ENCODE results near the gene CEP78. TPM values are rescaled to one million over a fixed set of nuclear protein-coding genes. Genes with fewer than 3 reads are reported as not detected.

CEP78 gene
- total RNA-seq, 4 donors from 2014 or later: 15.7 to 20.7 (median 18.4) TPM

DNA sequence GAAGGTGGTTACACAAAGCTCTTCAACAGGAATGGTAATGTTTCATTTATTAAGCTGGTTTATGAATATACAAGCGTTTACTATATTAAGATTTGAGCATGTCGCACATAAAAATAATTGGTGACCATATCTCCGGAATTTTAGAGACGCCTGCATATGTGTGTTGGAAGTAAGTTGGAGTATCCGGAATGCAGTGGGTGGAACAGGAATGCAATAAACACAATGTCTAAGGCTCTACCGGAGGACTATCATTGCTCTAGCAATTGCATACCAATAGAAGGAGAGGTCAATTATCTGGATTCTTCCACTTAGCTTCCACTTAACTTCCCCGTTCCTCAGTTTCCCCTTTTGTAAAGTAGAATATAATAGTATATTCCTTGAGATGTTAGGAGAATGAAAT is 1.1 kb upstream of the CEP78 start:
- Histone ChIP-seq H3K4me1 (peaks cover 0 to 6% of the 10 kb centered on the region in 2 donors), H3K9me3 (no peaks in the 10 kb centered on the region), H3K4me3 (replicated peaks in 1 of 3) (peak overlapping the region in 1 of 3 donors; percentile 64), H3K36me3 (no peaks in the 10 kb centered on the region), H3K27me3 (no peaks in the 10 kb centered on the region), H3K27ac (peak overlapping the region in 1 of 3 donors; percentile 89)
- intact Hi-C loops (cut with DNase I): no loop called here
- DNase-seq: no peak
- no peak for TF ChIP-seq POLR2A (IDR thresholded peaks at IDR 0.05)
- TF ChIP-seq, protein P1, sequence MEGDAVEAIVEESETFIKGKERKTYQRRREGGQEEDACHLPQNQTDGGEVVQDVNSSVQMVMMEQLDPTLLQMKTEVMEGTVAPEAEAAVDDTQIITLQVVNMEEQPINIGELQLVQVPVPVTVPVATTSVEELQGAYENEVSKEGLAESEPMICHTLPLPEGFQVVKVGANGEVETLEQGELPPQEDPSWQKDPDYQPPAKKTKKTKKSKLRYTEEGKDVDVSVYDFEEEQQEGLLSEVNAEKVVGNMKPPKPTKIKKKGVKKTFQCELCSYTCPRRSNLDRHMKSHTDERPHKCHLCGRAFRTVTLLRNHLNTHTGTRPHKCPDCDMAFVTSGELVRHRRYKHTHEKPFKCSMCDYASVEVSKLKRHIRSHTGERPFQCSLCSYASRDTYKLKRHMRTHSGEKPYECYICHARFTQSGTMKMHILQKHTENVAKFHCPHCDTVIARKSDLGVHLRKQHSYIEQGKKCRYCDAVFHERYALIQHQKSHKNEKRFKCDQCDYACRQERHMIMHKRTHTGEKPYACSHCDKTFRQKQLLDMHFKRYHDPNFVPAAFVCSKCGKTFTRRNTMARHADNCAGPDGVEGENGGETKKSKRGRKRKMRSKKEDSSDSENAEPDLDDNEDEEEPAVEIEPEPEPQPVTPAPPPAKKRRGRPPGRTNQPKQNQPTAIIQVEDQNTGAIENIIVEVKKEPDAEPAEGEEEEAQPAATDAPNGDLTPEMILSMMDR (IDR thresholded peaks at IDR 0.05): no peak
- WGBS, 2 donors: 62 to 66% methylated on average over 7 of the region's 7 CpGs

DNA sequence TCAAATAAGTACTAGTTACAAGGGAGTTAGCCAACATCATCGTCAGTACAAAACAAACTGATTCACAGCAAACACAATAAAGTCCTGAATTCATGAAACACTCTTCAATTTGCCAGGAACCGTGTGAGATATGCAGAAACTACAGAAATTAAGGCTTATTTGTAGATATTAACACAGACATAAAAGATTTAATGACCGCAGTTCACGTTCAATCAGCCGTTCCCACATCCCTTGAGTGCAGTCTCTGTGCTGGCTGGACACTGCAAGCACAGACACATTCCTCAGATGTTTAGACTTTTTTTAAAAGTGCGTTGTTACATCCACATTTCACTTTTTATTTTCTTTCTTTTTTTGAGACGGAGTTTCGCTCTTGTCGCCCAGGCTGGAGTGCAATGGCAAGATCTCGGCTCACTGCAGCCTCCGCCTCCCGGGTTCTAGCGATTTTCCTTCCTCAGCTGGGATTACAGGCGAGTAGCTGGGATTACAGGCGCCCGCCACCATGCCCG is 566 bp upstream of the CEP78 start:
- Histone ChIP-seq H3K4me1 (peaks cover 0 to 6% of the 10 kb centered on the region in 2 donors), H3K27me3 (no peaks in the 10 kb centered on the region), H3K36me3 (no peaks in the 10 kb centered on the region), H3K27ac (peak overlapping the region; percentile 55 to 89 (median 84)), H3K9me3 (no peaks in the 10 kb centered on the region), H3K4me3 (replicated peaks in 1 of 3) (peak overlapping the region; percentile 64 to 82 (median 67))
- intact Hi-C loops (cut with DNase I): no loop called here
- DNase-seq: peak; percentile 32 to 44
- TF ChIP-seq, protein P1 (IDR thresholded peaks at IDR 0.05): no peak
- TF ChIP-seq POLR2A (IDR thresholded peaks at IDR 0.05): no peak
- WGBS, 2 donors: 2% methylated on average over 17 of the region's 17 CpGs

DNA sequence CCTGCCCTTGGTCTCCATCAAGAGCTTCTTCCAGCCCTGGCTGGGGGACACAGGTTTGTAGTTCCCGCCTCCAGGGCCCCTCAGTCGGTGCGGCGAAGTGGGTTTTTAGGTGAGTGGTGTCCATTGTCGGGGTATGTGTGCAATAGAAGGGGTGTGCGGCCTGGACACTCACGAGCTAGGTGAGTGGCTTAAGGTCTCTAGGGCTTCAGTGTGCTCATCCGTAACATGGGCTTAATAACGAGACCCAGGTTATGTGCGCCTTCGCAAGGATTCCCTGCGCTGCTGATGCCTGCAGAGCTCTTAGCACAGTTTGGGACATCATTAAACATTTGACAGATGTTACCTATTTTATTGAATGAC is 656 bp downstream of the CEP78 start:
- WGBS, 2 donors: 5 to 6% methylated on average over 12 of the region's 12 CpGs
- Histone ChIP-seq H3K27me3 (no peaks in the 10 kb centered on the region), H3K36me3 (no peaks in the 10 kb centered on the region), H3K27ac (peak overlapping the region; percentile 58 to 89 (median 84)), H3K4me3 (replicated peaks in 1 of 3) (peak overlapping the region; percentile 64 to 82 (median 67)), H3K9me3 (no peaks in the 10 kb centered on the region), H3K4me1 (peaks cover 0 to 6% of the 10 kb centered on the region in 2 donors)
- DNase-seq: peak in 1 of 2 donors; percentile 30
- TF ChIP-seq, protein P1 (IDR thresholded peaks at IDR 0.05): no peak
- TF ChIP-seq POLR2A (IDR thresholded peaks at IDR 0.05): no peak
- intact Hi-C loops (cut with DNase I): no loop called here

DNA sequence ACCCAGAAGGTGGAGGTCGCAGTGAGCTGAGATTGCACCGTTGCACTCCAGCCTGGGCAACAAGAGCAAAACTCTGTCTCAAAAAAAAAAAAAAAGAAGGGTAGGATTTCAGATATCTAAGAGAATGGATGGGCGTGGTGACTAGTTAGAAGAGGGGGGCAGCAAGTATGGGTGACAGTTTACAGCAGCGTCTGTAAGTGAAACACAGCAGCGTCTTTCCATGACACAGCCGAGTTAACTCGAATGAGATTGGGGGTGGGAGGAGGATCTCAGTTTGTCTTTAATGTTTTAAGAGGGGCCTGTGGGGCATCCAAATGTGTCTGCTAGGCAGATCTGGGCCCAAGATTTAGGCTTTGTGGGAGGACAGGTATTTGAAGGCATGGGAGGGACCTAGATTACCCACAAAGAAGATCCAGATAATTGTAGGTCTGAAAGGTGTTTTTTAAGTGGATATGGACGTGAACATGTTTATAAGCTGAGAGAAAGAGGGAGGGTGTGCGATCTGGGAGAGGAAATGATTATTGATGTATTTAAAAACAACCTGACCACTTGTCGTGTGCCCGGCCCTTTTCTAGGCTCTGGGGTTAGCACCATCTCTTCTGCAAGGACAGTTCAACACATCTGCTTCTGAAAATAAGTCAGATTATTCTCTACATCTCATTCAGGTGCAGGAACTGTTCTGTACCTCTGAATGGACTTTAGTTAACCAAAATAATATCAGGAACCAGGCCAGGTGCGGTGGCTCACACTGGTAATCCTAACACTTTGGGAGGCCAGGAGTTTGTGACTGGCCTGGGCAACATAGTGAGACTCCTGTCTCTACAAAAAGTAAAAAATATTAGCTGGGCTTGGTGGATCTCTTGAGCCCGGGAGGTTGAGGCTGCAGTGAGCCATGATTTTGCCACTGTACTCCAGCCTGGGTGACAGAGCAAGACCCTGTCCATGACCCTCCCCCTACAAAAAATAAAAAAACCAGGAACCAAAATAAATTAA is 2.5 kb downstream of the CEP78 start:
- Histone ChIP-seq H3K36me3 (no peaks in the 10 kb centered on the region), H3K27me3 (no peaks in the 10 kb centered on the region), H3K4me1 (peaks cover 0 to 6% of the 10 kb centered on the region in 2 donors), H3K9me3 (no peaks in the 10 kb centered on the region), H3K27ac (no peak overlapping the region), H3K4me3 (replicated peaks in 1 of 3) (no peak overlapping the region)
- WGBS, 2 donors: 81 to 91% methylated on average over 12 to 13 of the region's 13 CpGs
- DNase-seq: no peak
- TF ChIP-seq POLR2A (IDR thresholded peaks at IDR 0.05): no peak
- TF ChIP-seq, protein P1 (IDR thresholded peaks at IDR 0.05): no peak
- intact Hi-C loops (cut with DNase I): no loop called here

DNA sequence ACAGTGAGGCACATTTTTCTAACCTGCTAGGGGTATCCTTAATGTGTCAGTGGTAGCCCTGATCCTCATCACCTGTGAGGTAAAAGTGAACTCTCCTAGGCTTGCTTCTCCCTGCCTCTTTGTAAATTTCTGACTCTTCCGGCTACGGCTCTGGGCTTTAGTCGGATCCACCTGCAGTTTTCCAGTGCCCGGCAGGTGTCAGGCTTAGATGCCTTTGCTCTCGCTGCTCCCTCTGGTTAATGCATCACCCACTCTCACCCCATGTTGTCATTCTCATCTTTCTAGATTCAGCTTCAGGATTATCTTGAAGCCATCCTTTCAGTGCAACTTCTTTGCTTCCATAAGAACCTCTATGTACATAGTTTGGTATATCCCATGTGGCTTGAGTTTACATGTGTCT is 3.6 kb downstream of the CEP78 start:
- Histone ChIP-seq H3K4me1 (peaks cover 0 to 6% of the 10 kb centered on the region in 2 donors), H3K27ac (no peak overlapping the region), H3K36me3 (peaks cover 0 to 4% of the 10 kb centered on the region in 2 donors), H3K9me3 (no peaks in the 10 kb centered on the region), H3K27me3 (no peaks in the 10 kb centered on the region), H3K4me3 (replicated peaks in 1 of 3) (no peak overlapping the region)
- intact Hi-C loops (cut with DNase I): no loop called here
- DNase-seq: peak; percentile 54 to 60
- TF ChIP-seq POLR2A (IDR thresholded peaks at IDR 0.05): no peak
- TF ChIP-seq, protein P1 (IDR thresholded peaks at IDR 0.05): peak in 5 of 6 experiments; percentile 21 to 52 (median 47)
- WGBS, 2 donors: 40 to 72% methylated on average over 5 of the region's 5 CpGs
